Renal cortical epithelial cell (primary cell): ENCODE data around the gene FOXO3. TPM values are rescaled to one million over a fixed set of nuclear protein-coding genes. Genes with fewer than 3 reads are reported as not detected.

Experiments
- DNase-seq: peaks from one replicate; pipeline ENCODE4 v3.0.0-alpha.2; 2011; ENCODE audit warnings: low read depth
- total RNA-seq: library from RNA; depleted of rRNA; stranded (reverse); fragments of >200 nt; gene quantifications from 2 replicates; pipeline ENCODE4 v1.2.3, GENCODE V29; 2014

FOXO3 gene
- total RNA-seq, 1 donor from 2014 or later = 88.4 TPM

GRCh38 chr6:108627692-108628550, 67.2 kb downstream of the FOXO3 start:
- peak; percentile 57 for DNase-seq

GRCh38 chr6:108630050-108630714, 69.5 kb downstream of the FOXO3 start:
- DNase-seq = peak; percentile 43

DNA sequence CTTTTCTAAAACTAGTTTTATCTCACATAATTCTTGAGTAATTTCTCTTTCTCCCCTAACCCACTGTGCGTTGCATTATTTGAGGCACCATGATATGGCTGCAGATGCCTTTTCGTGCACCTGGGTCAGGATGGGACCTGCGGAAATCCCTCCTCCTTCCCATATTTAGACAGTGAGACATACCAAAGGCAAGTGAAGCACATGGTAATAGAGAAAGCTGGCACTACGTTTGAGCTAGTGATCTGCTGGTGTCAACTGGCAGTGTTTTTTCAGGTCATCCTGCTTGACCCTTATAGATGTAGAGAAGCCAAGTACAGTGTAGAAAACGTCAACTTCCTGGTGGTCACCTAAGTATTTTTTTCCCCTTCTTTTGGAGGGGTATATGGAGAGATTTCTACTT, 71.7 kb downstream of the FOXO3 start:
- no peak for DNase-seq

DNA sequence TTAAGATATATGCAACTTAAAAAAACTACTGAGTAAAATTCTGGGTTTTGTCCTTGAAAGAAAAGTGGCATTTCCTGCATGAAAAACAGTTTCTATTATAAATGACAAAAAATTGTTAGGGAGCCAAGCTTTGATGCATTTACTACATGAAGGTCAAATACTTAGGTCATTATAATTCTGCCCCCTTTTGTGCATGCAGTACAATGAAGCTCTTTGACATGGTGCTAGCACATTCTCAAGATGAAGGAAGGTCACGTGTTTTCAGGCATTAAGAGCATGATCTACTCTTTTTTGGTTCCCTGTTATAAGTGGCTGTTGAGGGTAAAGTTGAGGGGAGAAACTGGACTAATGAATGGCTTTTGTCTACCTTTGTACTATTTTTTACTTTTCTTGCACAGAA, 72.7 kb downstream of the FOXO3 start:
- DNase-seq = no peak

- no peak for DNase-seq
These were observed 74.9 kb downstream of the FOXO3 start for GRCh38 chr6:108635505-108636226.

DNA sequence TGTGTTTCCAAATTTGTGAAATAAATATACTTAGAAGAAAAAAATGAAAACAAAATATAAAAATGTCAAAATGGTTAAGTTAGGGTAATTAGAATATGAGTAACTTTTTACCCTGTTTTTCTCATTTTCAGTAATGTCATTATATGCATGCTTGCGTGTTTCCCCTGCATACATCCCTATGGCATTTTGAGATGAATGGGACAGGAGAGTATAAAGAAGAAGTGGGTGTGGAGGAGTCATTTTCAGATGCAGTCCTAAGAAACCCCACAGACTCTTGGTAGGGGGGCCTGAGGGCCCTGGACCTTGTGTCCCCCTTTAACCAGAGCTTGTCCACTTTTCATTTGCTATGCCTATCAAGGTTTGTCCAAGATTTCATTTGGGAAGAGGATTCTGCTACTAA, 77.2 kb downstream of the FOXO3 start:
- DNase-seq = no peak

- no peak for DNase-seq
These were observed 78.3 kb downstream of the FOXO3 start for GRCh38 chr6:108638993-108639392.

DNA sequence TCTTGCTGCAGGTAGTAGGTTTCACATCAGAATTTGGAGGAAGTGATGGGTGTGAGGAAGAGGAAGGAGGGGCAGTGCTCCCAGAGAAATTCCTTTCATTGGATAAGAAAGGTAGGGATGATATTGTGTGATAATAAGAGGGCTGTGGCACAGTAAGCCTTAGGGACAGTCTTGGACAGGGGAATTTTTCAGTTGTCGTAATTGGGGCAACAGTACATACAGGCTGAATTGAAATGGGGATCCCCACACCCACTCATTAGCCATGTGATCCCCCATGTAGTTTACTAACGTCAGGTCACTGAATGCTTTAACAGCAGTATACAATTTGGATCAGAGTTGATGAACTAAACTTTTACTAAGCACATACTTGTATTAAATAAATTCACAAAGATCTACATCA, 79.4 kb downstream of the FOXO3 start:
- DNase-seq = no peak

- no peak for DNase-seq
These were observed 82.5 kb downstream of the FOXO3 start for GRCh38 chr6:108643184-108643583.

DNA sequence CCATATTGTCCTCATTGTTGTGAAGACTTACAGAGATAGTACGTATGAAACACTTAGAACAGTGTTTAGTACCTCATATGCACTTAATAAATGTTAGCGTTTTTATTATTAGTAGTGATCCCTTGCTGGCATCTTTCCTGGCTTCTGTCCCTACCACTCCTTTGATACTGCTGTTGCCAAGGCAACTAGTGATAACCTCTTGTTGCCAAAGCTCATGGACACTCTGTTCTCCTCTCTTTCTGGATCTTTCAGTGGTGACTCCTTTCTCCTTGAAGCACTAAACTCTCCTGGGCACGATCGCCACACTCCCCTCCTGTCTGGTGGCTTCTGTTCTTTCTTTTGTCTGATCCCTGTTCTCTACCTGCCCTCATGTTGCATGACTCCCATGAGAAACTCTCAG, 83.5 kb downstream of the FOXO3 start:
- no peak for DNase-seq

GRCh38 chr6:108648191-108648590, 87.5 kb downstream of the FOXO3 start:
- DNase-seq = no peak

- peak; percentile 39 for DNase-seq
These were observed 89.6 kb downstream of the FOXO3 start for GRCh38 chr6:108650325-108650724.

GRCh38 chr6:108650781-108651180, 90.1 kb downstream of the FOXO3 start:
- DNase-seq = peak; percentile 80

- no peak for DNase-seq
These were observed 90.9 kb downstream of the FOXO3 start for GRCh38 chr6:108651340-108652227.

DNA sequence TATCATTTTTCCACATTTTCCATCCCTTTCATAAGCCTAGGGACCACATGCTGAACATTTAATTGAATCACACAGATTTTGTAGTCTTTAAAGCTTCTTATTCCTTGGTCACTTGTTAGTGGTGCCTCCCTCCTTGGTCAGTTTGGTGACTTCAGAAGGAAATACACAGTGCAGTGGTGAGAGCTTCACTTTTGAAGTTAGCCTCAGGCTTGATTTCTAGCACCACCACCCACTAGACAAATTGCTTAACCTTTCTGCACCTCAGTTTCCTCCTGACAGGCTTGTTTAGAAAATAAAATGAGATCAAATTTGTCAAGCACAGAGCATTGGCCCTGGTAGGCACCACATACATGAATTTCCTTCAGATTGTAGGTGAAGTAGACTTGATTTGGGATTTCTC, 91.7 kb downstream of the FOXO3 start:
- no peak for DNase-seq

- peak; percentile 41 for DNase-seq
These were observed 93.2 kb downstream of the FOXO3 start for GRCh38 chr6:108653949-108654348.

- no peak for DNase-seq
These were observed 93.9 kb downstream of the FOXO3 start for GRCh38 chr6:108654465-108655106.

DNA sequence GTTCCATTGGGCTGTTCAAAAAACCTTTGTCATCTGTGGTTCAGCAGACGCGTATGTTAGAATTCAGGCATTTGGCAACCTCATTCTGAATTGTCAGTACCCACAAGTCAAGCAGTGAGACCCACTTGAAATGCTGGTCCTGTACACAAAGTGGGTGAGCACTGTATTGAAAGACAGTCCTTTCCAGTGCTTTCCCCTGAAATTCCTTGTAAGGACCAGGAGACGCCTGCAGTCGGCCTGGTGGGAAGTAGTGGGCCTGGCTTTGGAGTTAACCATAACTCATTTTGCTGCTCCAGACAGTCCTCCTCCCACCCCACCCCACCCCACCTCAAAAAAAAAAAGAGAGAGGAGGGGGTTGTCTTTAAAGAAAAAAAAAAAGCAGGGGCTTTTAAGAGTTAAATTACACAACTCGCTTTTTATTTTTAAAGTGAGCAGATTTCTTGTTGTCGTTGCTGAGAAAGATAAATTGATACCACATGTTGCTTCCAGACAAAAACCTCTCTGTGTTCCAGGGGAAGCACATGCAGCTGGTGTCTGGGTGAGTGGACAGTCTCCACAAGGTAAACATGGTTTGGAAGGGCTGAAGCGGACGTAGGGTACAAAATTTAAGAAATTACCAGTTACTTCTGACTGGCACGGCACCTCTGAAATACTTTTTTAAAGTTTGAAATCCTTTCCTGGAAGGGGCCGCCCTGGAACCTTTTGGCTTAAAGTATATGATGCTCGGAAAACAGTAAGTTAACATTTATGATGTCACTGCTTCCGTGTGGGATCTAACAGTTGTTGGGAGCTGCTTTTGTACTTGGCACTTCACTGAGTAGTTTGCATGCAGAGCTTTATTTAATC, 95.3 kb downstream of the FOXO3 start:
- DNase-seq = no peak

GRCh38 chr6:108656836-108657235, 96.1 kb downstream of the FOXO3 start:
- peak; percentile 76 for DNase-seq

DNA sequence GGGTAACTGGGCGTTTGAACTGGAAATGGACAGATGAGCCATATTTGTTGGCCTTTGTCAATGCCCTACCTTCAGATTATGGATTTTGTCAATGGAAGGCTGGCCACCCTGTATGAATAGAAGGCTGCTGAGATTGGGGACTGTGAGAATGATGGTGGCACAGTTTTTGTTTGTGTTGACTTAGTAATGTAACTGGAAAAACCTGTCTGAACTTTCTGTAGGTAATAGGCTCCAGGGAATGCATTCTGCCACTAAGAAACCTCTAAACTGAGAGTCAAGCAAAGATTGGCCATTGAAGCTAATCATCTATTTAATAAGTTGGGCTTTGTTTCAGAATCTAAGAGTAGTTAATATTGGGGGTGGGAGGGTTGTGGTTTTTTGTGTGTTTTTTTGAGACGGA, 97.5 kb downstream of the FOXO3 start:
- no peak for DNase-seq
